ENCODE data around the gene ARHGAP40.

ARHGAP40 gene

GRCh38 chr20:38601216-38602184, at the start of gene ARHGAP40:
Gene ARHGAP40 (plus strand): TSS chr20:38601809.
- no peak for DNase-seq (ENCODE audit: low read depth)

GRCh38 chr20:38554986-38555385, 46.6 kb upstream of the ARHGAP40 start:
- no peak for DNase-seq (ENCODE audit: low read depth)

GRCh38 chr20:38555395-38555794, 46.2 kb upstream of the ARHGAP40 start:
- DNase-seq (ENCODE audit: low read depth): no peak

- no peak for DNase-seq (ENCODE audit: low read depth)
Observed at GRCh38 chr20:38557174-38557573, 44.4 kb upstream of the ARHGAP40 start.

- no peak for DNase-seq (ENCODE audit: low read depth)
Observed at GRCh38 chr20:38558596-38559360, 42.8 kb upstream of the ARHGAP40 start.

- DNase-seq (ENCODE audit: low read depth): no peak
Observed at GRCh38 chr20:38559764-38560163, 41.8 kb upstream of the ARHGAP40 start.

- DNase-seq (ENCODE audit: low read depth): no peak
Observed at GRCh38 chr20:38563802-38564431, 37.7 kb upstream of the ARHGAP40 start.

GRCh38 chr20:38564680-38565079, 36.9 kb upstream of the ARHGAP40 start:
- no peak for DNase-seq (ENCODE audit: low read depth)

- DNase-seq (ENCODE audit: low read depth): no peak
Observed at GRCh38 chr20:38566036-38566598, 35.5 kb upstream of the ARHGAP40 start.

- DNase-seq (ENCODE audit: low read depth): no peak
Observed at GRCh38 chr20:38569747-38570525, 31.7 kb upstream of the ARHGAP40 start.

GRCh38 chr20:38573413-38573812, 28.2 kb upstream of the ARHGAP40 start:
- DNase-seq (ENCODE audit: low read depth): no peak

GRCh38 chr20:38579219-38579910, 22.2 kb upstream of the ARHGAP40 start:
- no peak for DNase-seq (ENCODE audit: low read depth)

GRCh38 chr20:38579921-38580320, 21.7 kb upstream of the ARHGAP40 start:
- DNase-seq (ENCODE audit: low read depth): no peak

GRCh38 chr20:38581013-38581412, 20.6 kb upstream of the ARHGAP40 start, which contains the start of gene ADIG:
Gene ADIG (plus strand): TSS chr20:38581197. CDS start chr20:38581251, 54 bp downstream.
- no peak for DNase-seq (ENCODE audit: low read depth)

- DNase-seq (ENCODE audit: low read depth): no peak
Observed at GRCh38 chr20:38581830-38582358, 19.7 kb upstream of the ARHGAP40 start.

GRCh38 chr20:38583306-38583705, 18.3 kb upstream of the ARHGAP40 start:
- no peak for DNase-seq (ENCODE audit: low read depth)

GRCh38 chr20:38584099-38584763, 17.4 kb upstream of the ARHGAP40 start:
- DNase-seq (ENCODE audit: low read depth): no peak

- no peak for DNase-seq (ENCODE audit: low read depth)
Observed at GRCh38 chr20:38585404-38586180, 16.0 kb upstream of the ARHGAP40 start.

- DNase-seq (ENCODE audit: low read depth): no peak
Observed at GRCh38 chr20:38586181-38586525, 15.5 kb upstream of the ARHGAP40 start.

Measured in GM04503 (cell line).